ENCODE measurements around the gene ANKS6.

DNA sequence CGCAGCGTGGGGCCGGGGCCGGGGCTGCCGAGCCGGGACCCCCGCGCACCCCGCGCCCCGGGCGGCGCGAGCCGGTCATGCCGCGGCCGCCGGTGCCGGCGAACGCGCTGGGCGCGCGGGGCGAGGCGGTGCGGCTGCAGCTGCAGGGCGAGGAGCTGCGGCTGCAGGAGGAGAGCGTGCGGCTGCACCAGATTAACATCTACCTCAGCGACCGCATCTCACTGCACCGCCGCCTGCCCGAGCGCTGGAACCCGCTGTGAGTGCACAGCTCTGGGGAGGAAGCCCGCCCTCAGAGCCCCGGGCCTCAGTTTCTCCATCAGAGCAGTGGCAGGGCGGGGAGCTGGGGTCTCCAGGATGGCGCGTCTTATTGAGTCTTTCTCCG is 11.4 kb upstream of the ANKS6 start:
- TF ChIP-seq, protein P1, sequence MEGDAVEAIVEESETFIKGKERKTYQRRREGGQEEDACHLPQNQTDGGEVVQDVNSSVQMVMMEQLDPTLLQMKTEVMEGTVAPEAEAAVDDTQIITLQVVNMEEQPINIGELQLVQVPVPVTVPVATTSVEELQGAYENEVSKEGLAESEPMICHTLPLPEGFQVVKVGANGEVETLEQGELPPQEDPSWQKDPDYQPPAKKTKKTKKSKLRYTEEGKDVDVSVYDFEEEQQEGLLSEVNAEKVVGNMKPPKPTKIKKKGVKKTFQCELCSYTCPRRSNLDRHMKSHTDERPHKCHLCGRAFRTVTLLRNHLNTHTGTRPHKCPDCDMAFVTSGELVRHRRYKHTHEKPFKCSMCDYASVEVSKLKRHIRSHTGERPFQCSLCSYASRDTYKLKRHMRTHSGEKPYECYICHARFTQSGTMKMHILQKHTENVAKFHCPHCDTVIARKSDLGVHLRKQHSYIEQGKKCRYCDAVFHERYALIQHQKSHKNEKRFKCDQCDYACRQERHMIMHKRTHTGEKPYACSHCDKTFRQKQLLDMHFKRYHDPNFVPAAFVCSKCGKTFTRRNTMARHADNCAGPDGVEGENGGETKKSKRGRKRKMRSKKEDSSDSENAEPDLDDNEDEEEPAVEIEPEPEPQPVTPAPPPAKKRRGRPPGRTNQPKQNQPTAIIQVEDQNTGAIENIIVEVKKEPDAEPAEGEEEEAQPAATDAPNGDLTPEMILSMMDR (conservative IDR thresholded peaks at IDR 0.05; ENCODE audit: low read length) = no peak
- no peak for TF ChIP-seq EZH2phosphoT487 (IDR thresholded peaks at IDR 0.05; ENCODE audit: borderline replicate concordance)

Measured in Loucy (cell line).